ENCODE results near the gene HMSD. TPM values are rescaled to one million over a fixed set of nuclear protein-coding genes. Genes with fewer than 3 reads are reported as not detected.

The HMSD gene
- total and polyA plus RNA-seq, 2 of the 13 experiments (the other 11 are each of a cell fraction or from before 2014, with no cell fraction given), result not detected

DNA sequence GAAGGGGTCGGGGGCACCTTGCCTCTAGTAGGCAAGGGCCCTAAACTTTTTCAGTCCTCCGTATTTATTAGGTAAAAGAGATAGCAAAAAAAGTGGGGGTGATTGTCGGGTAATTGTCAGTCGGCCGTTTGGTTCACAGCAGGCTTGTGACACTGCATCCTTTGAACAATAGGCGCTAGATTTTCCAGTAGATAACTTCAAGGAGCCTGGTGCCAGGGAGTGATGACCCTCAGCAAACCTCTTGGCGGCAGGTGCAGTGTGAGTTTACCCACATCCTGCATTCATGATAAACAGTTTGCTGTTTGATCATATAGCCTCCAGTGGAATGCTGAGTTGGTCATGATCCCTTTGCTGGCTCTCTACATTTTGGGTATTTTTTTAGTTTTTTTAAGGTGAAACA lies 43.6 kb downstream of the HMSD start:
- no peak overlapping the region for H3K4me2 ChIP-seq (ENCODE audit: low read depth, low read length)
- no peaks in the 10 kb centered on the region for H3K79me2 ChIP-seq (ENCODE audit: insufficient read depth, low read length)
- H3K9ac ChIP-seq (ENCODE audit: insufficient read depth, low read depth, low read length), result no peak overlapping the region
- DNase-seq (ENCODE audit: low spot score), result no peak
- no peaks in the 10 kb centered on the region for H4K20me1 ChIP-seq (ENCODE audit: insufficient read depth, low read length)
- intact Hi-C loops (cut with micrococcal nuclease; ENCODE audit: unreplicated experiment) (no loop called here), in situ Hi-C loops (cut with HindIII; ENCODE audit: extremely low pct_ligation_motif_present, low pct_unique_long_range_greater_than_20kb) (no loop called here)
- BruUV-seq (replicated peaks), result no TSS peak
- no peak for FAIRE-seq
- H3K9me3 ChIP-seq (ENCODE audit: low read length), result no peaks in the 10 kb centered on the region
- H2AFZ ChIP-seq (ENCODE audit: low read length), result no peak overlapping the region
- H3K27ac ChIP-seq (ENCODE audit: extremely low read length, insufficient read depth, low read length), result no peak overlapping the region
- 24% methylated on average over 6 of the region's 7 CpGs for WGBS (ENCODE audit: low lambda C conversion rate)
- CTCF ChIA-PET (ENCODE audit: low intra/inter-chr PET ratio, low total read pairs), result no interaction called here
- H3K4me1 ChIP-seq (ENCODE audit: insufficient read depth, low read length), result no peaks in the 10 kb centered on the region
- no peak overlapping the region for H3K4me3 ChIP-seq (replicated peaks in 1 of 3; ENCODE audit: insufficient read depth in 1 of 3, low read depth in 2 of 3, low read length in 3 of 3)
- POLR2A ChIA-PET, result no interaction called here
- no peaks in the 10 kb centered on the region for H3K27me3 ChIP-seq (ENCODE audit: control insufficient read depth in 1 of 2, insufficient read depth in 2 of 2, low read length in 2 of 2)
- no peak for ATAC-seq
- H3K36me3 ChIP-seq (replicated peaks in 1 of 2; ENCODE audit: control insufficient read depth in 1 of 2, insufficient read depth in 2 of 2, low read length in 2 of 2), result no peaks in the 10 kb centered on the region
- TF ChIP-seq, protein P1, sequence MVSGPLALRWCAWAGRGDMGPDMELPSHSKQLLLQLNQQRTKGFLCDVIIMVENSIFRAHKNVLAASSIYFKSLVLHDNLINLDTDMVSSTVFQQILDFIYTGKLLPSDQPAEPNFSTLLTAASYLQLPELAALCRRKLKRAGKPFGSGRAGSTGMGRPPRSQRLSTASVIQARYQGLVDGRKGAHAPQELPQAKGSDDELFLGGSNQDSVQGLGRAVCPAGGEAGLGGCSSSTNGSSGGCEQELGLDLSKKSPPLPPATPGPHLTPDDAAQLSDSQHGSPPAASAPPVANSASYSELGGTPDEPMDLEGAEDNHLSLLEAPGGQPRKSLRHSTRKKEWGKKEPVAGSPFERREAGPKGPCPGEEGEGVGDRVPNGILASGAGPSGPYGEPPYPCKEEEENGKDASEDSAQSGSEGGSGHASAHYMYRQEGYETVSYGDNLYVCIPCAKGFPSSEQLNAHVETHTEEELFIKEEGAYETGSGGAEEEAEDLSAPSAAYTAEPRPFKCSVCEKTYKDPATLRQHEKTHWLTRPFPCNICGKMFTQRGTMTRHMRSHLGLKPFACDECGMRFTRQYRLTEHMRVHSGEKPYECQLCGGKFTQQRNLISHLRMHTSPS (CRISPR knock-in tag; IDR thresholded peaks at IDR 0.05; ENCODE audit: low read depth), result no peak
- TF ChIP-seq ZNF670 (CRISPR knock-in tag; IDR thresholded peaks at IDR 0.05; ENCODE audit: borderline replicate concordance) (no peak), RAD21 (CRISPR knock-in tag; IDR thresholded peaks at IDR 0.05) (no peak)
- TF ChIP-seq, protein P2, sequence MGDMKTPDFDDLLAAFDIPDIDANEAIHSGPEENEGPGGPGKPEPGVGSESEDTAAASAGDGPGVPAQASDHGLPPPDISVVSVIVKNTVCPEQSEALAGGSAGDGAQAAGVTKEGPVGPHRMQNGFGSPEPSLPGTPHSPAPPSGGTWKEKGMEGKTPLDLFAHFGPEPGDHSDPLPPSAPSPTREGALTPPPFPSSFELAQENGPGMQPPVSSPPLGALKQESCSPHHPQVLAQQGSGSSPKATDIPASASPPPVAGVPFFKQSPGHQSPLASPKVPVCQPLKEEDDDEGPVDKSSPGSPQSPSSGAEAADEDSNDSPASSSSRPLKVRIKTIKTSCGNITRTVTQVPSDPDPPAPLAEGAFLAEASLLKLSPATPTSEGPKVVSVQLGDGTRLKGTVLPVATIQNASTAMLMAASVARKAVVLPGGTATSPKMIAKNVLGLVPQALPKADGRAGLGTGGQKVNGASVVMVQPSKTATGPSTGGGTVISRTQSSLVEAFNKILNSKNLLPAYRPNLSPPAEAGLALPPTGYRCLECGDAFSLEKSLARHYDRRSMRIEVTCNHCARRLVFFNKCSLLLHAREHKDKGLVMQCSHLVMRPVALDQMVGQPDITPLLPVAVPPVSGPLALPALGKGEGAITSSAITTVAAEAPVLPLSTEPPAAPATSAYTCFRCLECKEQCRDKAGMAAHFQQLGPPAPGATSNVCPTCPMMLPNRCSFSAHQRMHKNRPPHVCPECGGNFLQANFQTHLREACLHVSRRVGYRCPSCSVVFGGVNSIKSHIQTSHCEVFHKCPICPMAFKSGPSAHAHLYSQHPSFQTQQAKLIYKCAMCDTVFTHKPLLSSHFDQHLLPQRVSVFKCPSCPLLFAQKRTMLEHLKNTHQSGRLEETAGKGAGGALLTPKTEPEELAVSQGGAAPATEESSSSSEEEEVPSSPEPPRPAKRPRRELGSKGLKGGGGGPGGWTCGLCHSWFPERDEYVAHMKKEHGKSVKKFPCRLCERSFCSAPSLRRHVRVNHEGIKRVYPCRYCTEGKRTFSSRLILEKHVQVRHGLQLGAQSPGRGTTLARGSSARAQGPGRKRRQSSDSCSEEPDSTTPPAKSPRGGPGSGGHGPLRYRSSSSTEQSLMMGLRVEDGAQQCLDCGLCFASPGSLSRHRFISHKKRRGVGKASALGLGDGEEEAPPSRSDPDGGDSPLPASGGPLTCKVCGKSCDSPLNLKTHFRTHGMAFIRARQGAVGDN (CRISPR knock-in tag; IDR thresholded peaks at IDR 0.05), result no peak
